Epithelial cell of prostate (primary cell): Measurements from ENCODE around the gene RSAD1.

ENCODE experiments used
- DNase-seq: peaks from one replicate; pipeline ENCODE4 v3.0.0-alpha.2; 2011; ENCODE audit warnings: low read depth, low spot score
- H3K27ac ChIP-seq: fragments of 450-650 bp; 2 replicates; pipeline ENCODE4 v1.5.1; 2017; ENCODE audit warnings: mild to moderate bottlenecking

RSAD1 gene

DNA sequence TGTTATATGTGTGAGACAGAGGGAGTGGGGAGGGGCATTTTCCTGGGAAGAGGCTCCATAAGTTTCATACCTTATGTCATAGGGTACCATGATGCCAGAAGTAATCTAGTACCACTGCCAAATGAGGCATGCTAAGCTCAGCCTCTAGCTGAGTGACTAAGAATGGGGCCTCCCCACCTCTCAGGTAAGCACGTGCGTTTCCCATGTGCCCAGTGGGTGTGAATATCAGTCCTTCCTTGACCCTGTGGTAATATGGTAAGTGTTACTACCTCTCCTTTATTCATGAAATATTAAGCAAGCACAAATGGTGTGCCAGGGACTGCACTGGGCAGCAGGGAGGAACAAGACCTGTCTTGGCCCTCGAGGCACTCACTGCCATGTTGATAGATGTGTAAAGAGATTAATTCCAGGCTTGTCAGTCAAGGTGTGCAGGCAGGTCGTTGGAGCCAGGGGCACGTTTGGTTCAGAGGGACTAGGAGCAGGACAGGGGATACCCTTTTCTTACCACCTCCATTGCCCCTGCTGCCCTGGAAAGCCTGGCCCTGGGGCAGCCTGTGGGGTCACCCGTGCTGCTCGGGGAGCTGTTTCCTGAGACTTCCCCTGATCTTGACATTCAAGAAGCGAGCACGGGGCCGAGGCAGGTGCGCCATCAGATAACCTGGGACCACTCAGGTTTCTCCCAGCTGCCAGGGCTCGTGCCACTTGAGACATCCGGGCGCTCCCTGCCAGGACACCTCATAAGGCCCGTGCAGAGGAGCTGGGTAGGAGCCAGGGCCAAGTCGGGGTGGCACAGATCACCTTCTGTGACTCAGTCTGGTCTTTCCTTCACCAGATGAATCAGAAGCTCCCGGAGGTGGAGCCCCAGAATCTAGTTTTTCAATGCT, 8.8 kb downstream of the RSAD1 start:
- peak; percentile 56 for DNase-seq
- peak overlapping the region; percentile 70 for H3K27ac ChIP-seq

DNA sequence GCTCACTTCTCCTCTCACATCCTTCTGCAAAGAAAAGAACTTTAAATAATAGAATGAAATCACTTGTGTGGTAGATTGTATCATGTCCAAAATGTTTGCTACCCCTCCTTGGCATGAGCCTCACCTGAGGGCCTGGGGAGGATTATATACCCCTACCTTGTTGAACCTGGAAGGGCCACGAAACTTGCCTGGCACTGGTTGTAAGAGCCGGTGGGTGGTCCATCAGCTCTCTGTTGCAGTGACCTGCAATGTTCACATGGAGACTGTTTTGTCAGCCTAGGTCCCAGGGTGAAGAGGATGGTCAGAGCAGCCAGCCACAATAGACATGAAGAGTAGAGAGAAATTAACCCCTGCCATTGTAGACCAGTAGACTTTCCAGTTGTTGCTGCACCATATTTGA, 10.2 kb downstream of the RSAD1 start:
- DNase-seq: no peak
- no peak overlapping the region for H3K27ac ChIP-seq

DNA sequence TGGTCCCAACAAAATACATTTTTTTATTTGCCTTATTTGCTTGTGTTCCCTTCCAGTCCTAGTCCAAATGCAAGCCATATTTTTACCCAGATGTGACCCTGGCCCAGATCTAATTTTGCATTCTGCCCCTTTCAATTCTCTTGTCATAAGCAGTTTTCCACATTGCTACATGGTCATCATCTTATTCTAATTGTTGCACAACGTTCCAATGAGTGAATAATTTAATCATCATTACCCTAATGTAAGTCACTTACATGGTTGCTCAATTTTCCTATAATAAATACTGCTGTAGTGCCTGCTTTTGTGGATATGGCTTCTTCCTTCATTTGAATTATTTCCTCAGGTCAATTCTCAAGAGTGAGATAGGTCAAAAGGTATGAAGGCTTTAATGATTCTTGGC, 12.8 kb downstream of the RSAD1 start:
- DNase-seq: no peak
- no peak overlapping the region for H3K27ac ChIP-seq

DNA sequence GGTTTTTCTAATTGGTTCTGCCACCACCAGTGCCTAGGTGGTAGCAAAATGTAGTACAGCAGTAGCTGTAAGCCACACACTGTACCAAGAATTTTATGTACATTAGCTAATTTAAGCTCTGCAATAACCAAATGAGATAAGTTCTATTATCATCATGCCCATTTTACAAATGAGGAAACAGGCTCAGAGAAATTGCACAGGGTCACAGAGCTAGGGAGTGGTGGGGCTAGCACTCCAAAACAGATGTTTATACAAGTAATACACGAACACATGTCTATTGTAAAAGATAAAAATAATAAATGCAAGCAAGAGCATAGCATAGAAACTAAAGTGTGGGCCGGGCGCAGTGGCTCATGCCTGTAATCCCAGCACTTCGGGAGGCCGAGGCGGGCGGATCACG, 13.6 kb downstream of the RSAD1 start:
- no peak overlapping the region for H3K27ac ChIP-seq
- no peak for DNase-seq

DNA sequence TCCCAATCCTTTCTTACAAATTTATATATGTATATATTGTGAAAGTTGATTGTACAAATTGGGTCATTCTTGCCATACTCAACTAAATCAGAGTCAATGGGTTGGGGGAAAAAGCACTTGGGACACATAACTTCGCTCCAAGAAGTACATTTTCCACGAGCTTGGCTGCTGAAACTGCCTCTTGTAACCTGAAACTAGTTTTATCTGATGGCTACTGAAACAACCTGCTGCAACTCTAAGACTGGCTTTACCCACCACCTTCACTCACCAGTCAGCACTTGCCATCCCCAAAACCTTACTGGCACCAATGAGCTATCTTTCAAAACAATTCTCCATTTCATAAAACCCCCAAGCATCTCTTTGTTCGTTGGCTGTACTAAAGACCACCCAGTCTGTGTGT, 15.1 kb downstream of the RSAD1 start:
- no peak overlapping the region for H3K27ac ChIP-seq
- DNase-seq: no peak

DNA sequence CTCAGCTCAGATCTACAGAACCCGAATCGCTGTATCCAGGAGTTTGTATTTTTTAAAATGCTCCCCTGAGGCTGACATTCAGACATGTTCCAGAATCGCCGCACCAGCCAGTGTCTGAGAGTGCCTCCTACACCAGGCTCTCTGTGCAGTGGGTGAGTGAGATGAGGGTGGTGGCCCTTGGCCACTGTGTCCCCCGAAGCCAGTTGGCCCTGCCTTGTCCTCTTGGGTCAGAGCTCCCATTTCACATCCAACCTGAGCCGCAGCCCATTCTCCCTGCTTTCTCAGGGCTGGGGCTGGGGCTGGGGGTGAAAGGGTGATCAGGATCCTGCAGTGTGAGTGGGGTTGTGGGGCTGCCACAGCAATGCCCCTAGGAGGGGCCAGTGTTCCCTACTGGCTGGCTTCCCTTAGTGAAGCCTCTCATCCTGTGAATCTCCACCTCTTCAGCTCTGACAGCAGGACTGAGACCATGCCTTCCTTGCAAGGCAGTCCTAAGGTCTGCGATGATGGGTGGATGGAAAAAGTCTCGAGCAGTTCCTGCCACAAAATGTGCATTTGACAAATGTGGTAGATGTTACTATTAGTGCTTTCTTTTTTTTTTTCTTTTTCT, 16.7 kb downstream of the RSAD1 start:
- H3K27ac ChIP-seq: no peak overlapping the region
- no peak for DNase-seq

DNA sequence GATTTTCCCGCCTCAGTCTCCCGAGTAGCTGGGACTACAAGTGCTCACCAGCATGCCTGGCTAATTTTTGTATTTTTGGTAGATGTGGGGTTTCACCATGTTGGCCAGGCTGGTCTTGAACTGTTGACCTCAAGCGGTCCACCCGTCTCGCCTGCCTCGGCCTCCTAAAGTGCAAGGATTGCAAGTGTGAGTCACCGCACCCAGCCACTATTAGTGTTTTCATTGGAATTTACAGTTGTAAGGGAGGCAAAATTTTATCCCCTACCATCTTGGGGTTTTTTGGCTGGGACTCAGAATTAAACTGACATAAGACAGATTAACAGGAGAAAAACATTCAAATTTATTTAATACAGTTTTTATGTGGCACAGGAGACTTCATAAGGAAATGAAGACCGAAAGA, 17.3 kb downstream of the RSAD1 start:
- no peak overlapping the region for H3K27ac ChIP-seq
- no peak for DNase-seq

DNA sequence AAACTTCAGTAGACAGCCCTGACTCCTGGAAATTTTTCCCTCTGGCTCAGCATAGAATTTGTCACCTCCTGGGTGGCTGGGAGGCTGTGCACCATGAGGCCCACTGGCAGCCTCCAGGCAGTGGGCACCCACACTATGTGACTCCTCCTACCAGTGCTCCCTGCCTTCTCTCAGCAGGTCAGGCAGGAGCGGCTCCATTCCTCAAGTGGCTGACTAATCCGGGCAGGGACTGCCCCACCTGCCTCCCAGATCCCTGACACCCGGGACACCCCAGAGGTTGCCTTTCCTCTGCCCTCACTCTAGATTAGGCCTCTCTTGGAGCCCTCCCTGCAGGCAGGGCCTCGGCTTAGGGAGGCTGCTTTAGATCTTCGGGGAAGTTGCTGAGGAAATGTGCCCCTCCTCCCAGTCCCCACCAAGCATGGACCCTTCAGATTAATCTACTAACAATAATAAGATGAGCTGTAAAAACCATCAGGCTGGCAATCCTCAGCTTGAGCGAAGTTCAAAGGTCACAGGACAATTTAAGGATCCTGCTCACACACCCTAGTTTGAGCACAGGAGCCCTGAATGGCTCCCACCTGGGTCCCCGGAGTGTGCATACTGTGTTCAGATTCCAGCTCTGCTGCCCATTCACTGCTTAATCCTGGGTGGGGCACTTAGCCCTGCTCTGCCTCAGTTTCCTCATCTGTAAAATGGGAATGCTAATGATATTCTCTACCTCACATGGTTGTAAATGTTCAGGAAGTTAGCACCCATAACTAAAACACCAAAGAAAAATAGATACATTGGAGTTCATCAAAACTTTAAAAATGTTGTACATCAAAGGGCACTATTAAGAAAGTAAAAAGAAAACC, 19.6 kb downstream of the RSAD1 start:
- peak; percentile 41 for DNase-seq
- H3K27ac ChIP-seq: peak overlapping the region; percentile 55

DNA sequence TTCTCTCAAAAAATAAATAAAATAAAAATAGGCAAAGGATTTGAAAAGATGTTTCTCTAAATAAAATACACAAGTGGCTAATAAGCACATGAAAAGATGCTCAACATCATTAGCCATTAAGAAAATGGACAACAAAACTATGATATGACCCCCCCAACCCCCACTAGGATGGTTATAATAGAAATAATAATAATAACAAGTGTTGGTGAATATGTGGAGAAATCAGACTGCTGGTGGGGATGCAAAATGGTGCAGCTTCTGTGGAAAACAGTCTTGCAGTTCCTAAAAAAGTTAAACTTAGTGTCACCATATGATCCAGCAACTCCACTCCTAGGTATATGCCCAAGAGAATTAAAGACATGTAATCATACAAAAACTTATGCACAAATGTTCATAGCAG, 20.6 kb downstream of the RSAD1 start:
- DNase-seq: no peak
- H3K27ac ChIP-seq: no peak overlapping the region

DNA sequence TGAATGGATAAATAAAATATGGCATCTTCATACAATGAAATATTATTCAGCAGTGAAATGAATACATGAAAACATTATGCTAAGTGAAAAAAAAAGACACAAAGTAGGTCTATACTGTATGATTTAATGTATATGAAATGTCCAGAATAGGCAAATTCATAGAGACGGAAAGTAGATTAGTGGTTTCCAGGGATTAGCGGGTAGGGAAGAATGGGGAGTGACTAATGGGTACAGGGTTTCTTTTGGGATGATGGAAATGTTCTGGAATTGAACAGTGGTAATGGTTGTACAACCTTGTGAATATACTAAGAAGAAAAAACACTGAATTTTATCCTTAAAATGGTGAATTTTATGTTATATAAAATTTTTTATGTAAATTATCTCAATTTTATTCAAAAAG, 21.1 kb downstream of the RSAD1 start:
- H3K27ac ChIP-seq: no peak overlapping the region
- no peak for DNase-seq

DNA sequence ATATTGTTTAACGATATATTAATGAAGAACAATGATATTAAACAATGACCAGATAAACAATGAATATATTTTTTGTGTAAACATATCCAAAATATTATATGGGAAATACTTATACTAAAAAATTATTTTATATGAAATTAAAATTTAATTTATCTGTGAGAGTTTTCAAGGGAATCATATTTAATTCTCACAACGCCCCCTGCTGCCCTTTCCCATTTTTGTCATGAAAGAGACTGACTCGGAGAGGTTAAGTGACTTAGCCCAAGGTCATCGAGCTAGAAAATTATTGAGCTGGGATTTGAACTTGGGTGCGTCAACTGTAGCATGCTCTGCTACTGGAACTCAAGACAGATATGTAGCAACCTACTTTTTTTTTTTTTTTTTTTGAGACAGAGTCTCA, 22.4 kb downstream of the RSAD1 start:
- DNase-seq: no peak

DNA sequence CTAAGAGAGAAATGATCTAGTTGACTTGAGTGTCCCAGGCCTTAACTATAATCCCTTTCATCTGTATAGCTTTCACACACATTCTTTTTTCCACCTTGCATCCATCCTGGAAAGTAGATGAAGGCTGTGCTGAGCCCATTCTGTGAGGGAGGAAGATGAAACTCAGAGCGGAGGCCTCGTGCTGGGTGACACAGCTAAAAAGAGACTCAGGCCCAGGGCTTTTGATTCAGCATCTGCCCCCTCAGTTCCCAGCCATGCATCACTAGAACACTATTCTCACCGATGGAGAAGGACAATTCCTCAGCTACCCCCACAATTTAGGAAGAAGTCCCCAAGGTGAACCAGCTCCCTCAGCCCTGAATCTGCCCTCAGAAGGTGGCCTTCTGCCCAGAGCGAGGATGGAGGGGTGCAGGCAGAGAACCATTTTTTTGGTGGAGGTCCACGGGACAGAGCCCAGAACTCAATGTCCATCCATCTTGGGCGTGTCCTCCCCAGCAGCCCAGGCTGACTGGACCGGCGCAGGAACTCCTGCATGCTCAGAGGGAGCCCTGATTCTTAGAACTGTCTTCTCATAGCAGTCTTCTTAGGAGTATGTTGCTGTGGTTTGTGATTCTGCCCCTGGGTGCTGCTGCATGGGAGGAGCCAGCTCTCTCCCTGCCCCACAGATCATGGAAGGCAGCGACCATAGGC, 23.8 kb downstream of the RSAD1 start:
- no peak for DNase-seq
- no peak overlapping the region for H3K27ac ChIP-seq

More for the DNA sequence above, 22.4 kb downstream of the RSAD1 start:
- H3K27ac ChIP-seq: no peak overlapping the region

DNA sequence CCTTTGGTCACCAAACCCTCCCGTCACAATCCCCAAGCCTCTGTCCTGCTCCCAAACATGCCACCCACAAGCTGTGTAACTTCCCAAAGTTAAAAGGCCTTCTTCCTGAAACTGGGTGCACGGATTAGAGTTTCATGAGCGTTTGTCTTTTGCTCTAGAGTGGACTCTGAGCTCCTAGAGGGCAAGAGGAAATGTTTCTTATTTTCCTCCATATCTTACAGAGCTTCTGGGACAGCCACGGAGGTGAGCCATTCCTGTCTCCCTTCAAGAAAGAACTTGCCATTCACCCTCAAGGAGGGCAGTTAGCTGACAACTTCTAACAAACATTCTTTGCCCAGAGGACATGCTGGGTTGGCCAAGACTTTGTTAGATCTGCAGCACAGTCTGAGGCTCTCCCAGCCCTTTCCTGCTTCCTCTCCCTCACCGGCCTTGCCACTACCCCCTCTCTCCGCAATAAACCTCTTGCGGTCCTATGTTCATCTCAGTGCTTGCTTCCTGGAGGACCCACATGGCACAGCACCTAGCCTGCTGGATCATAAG, 27.0 kb downstream of the RSAD1 start:
- no peak for DNase-seq
- H3K27ac ChIP-seq: peak overlapping the region; percentile 7

DNA sequence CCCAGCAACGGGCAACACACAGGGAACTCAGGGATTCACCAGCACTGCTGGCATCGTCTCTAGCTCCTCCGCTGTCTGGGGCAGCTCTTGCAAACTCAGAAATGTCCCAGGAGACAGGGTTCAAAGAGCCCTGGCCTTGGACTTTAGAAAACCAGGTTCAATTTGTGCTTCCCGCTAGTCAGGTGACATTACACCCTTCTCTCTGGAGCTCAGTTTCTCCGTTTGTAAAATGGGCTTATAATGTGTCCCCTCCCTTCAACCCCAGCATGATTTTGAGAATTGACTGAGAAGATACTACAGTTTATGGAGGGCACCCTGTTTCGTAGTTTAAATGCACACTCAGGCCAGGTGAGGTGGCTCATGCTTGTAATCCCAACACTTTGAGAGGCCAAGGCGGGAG, 27.6 kb downstream of the RSAD1 start:
- no peak overlapping the region for H3K27ac ChIP-seq
- DNase-seq: no peak

DNA sequence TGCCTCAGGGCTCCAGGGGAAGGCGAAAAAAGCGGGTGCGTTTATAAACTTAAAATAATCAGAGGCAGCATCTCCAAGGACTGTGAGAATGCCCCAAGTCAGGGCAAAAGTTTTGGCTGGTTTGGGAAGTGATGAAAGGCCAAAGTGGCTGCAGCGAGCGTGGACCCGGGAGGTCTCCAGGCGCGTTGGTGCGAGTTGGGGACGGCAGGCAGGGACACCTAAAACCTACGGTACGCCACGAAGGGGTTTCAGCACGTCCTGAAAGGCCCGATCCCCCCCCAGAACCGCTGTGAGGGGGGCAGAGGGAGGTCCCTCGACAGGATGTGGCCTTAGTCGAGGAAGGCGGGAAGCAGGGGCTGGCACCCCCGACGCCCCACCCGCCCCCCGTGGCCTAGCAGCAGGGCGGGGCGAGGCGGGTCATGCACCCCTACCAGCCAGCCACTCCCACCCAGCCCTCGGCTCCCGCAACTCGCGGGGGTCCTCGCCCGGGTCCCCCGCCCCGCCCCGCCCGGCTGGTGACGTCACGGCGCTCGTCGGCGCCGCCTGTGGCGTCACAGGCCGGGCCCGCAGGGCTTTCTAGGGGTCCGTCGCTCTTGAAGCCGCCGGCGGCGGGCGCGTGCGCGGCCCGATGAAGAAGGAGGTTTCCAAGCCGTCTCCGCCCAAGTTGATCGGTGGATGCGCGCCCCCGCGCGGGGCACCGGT, 29.4 kb downstream of the RSAD1 start, which contains the start of gene MYCBPAP:
Gene MYCBPAP, plus strand, starts transcription at position 569 of the 702 bp plus-strand sequence. CDS start 236 bp downstream, outside the sequence.
- H3K27ac ChIP-seq: peak within 1 kb of the TSS; percentile 24
- no peak for DNase-seq

DNA sequence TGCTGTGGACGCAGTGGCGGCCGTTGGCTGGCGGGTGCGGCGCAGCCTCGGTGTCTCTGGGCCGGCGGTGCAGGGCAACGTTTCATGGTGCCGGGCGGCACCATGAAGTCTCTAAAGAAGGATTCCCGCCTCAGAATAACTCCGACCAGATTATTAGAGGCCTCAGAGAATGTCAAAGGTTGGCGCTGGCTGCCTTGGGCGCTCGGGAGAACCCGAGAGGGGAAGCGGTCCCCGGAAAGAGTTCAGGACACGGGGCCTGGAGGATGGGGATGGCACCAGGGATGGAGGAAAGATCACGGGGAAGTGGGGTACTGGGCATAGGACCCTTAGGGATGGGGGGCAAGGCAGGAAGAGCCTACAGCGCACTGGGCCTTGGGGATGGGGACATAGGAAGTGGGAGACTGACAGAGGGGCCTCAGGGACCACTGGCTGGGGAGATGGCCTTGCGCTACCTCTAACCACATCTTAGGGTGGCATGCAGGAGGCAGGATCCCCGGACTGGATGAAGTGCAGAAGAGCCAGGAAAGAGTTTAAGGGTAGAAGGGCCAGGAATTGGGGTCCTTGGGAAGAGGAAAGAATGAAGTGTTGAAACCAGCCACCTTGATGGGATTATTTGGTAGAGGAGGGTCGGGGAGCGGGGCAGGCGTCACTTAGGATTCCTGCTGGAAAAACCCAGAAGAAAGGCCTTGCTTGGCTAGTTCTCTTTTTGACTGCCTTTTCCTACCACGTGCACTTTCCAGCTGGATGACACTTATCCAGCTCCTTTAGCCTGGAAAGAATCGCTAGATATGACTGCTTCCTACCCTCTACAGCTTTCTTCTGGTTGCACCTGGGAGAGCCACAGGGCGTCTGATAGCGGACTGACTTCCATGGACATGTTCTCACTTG, 30.2 kb downstream of the RSAD1 start:
- DNase-seq: no peak
- peak overlapping the region; percentile 24 for H3K27ac ChIP-seq

DNA sequence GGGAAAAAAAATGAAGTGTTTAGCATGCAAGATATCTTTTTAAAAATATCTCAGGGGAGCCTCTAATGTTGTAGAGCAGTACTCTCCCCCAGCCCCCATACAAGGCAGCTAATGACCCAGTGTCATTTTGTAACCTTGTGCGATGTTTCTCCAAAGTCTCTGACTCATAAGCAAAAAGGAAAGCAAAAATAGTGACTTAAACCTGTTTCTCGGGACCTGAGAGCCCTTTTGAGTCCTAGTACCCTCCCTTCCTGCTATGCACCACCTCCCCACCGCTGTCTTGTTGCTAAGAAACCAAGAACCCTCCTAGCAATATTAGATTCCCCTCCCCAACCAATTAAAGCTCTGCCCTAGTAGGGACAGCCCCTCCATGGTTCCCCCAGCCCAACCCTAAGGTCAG, 32.4 kb downstream of the RSAD1 start:
- no peak overlapping the region for H3K27ac ChIP-seq
- DNase-seq: no peak

DNA sequence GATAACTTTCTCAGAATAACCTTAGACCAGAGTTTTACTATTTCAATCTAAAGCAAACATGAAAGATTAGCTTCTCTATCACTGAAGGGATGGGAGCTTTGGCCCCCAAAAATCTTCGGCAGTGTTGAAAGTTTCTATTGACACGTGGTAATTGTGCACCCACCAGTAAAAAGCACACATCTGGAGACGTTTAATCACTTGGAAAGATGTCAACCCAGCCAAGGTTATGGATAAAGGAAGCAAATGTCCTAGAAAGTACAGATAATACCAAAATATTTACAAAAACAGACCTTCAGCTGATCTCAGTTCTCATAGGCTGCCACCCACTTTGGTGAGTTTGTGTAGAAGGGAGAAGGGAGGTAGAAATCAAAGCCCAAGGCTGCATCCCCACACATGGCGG, 34.8 kb downstream of the RSAD1 start:
- DNase-seq: no peak
- H3K27ac ChIP-seq: no peak overlapping the region
